ENCODE data around the gene NFIC.
"Not testable (repeated sequence)": the region's sequence is repeated elsewhere in the genome, so short reads cannot be mapped to it uniquely, and the experiment has no call there.

NFIC gene

GRCh38 chr19:3344608-3345598 lies 21.5 kb upstream of the NFIC start:
- no peak overlapping the region for H3K4me3 ChIP-seq (replicated peaks in 1 of 2; ENCODE audit: low read depth in 2 of 2, low read length in 2 of 2)
- TF ChIP-seq, protein P1, sequence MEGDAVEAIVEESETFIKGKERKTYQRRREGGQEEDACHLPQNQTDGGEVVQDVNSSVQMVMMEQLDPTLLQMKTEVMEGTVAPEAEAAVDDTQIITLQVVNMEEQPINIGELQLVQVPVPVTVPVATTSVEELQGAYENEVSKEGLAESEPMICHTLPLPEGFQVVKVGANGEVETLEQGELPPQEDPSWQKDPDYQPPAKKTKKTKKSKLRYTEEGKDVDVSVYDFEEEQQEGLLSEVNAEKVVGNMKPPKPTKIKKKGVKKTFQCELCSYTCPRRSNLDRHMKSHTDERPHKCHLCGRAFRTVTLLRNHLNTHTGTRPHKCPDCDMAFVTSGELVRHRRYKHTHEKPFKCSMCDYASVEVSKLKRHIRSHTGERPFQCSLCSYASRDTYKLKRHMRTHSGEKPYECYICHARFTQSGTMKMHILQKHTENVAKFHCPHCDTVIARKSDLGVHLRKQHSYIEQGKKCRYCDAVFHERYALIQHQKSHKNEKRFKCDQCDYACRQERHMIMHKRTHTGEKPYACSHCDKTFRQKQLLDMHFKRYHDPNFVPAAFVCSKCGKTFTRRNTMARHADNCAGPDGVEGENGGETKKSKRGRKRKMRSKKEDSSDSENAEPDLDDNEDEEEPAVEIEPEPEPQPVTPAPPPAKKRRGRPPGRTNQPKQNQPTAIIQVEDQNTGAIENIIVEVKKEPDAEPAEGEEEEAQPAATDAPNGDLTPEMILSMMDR (IDR thresholded peaks at IDR 0.05; ENCODE audit: low read depth, low read length) = peak; percentile 0
- DNase-seq (ENCODE audit: low read depth in 2 of 2) = no peak

GRCh38 chr19:3345850-3346460 lies 20.4 kb upstream of the NFIC start:
- no peak for DNase-seq (ENCODE audit: low read depth in 2 of 2)
- H3K4me3 ChIP-seq (replicated peaks in 1 of 2; ENCODE audit: low read depth in 2 of 2, low read length in 2 of 2) = no peak overlapping the region
- TF ChIP-seq, protein P1 (IDR thresholded peaks at IDR 0.05; ENCODE audit: low read depth, low read length) = no peak

- DNase-seq (ENCODE audit: low read depth in 2 of 2) = peak; percentile 59 to 95
- H3K4me3 ChIP-seq (replicated peaks in 1 of 2; ENCODE audit: low read depth in 2 of 2, low read length in 2 of 2) = no peak overlapping the region
- TF ChIP-seq, protein P1 (IDR thresholded peaks at IDR 0.05; ENCODE audit: low read depth, low read length) = no peak
Measured at GRCh38 chr19:3346677-3347353, 19.6 kb upstream of the NFIC start.

GRCh38 chr19:3348042-3348441 lies 18.3 kb upstream of the NFIC start:
- no peak overlapping the region for H3K4me3 ChIP-seq (replicated peaks in 1 of 2; ENCODE audit: low read depth in 2 of 2, low read length in 2 of 2)
- DNase-seq (ENCODE audit: low read depth in 2 of 2) = no peak
- TF ChIP-seq, protein P1 (IDR thresholded peaks at IDR 0.05; ENCODE audit: low read depth, low read length) = no peak

DNA sequence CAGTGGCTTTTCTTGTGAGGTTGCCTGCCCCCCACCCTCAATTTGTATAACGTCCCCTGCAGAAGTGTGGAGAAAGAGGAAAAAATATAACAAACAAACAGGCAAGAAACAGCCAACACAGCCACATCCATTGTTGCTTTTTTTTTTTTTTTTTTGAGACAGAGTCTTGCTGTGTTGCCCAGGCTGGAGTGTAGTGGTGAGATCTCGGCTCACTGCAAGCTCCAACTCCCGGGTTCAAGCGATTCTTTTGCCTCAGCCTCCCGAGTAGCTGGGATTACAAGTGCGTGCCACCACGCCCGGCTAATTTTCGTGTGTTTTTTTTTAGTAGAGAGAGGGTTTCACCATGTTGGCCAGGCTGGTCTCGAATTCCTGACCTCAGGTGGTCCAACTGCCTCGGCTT lies 17.9 kb upstream of the NFIC start:
- H3K4me3 ChIP-seq (replicated peaks in 1 of 2; ENCODE audit: low read depth in 2 of 2, low read length in 2 of 2); DNase-seq (ENCODE audit: low read depth in 2 of 2): not testable (repeated sequence)

DNA sequence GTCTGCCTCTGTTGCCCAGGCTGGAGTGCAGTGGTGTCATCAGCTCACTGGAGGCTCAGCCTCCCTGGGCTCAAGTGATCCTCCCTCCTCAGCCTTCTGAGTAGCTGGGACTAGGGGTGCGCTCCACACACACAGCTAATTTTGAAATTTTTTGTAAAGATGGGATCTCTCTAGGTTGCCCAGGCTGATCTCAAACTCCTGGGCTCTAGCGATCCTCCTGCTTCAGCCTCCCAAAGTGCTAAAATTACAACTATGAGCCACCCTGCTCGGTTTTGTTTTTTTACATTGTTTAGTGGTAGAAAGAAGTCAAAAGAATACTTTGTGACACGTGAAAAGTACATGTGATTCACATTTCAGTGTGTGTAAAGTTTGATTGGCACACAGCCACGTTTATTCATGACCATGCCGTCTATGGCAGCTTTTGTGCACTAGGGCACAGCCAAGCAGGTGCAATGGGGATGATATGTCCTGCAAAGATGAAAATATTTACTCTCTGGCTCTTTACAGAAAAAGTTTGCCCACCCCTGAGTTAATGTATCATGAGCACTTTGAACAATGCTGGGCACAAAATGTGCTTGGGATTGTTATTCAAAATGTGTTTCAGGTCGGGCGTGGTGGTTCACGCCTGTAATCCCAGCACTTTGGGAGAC lies 16.2 kb upstream of the NFIC start:
- no peak overlapping the region for H3K4me3 ChIP-seq (replicated peaks in 1 of 2; ENCODE audit: low read depth in 2 of 2, low read length in 2 of 2)
- DNase-seq (ENCODE audit: low read depth in 2 of 2) = peak; percentile 42 to 69
- TF ChIP-seq, protein P1 (IDR thresholded peaks at IDR 0.05; ENCODE audit: low read depth, low read length) = no peak

Measured in cardiac fibroblast (primary cell).